HG02571 (cell line): Measurements from ENCODE around the gene SBSN.

Source experiments
- ATAC-seq: cut with Tn5 transposase; IDR thresholded peaks from one replicate; pipeline ENCODE4 v1.9.1; 2021; ENCODE audit warnings: mild to moderate bottlenecking, moderate library complexity; ENCODE audit not compliant: unreplicated experiment

Gene SBSN

GRCh38 chr19:35555301-35556005 lies 27.3 kb upstream of the SBSN start:
- ATAC-seq, result no peak

- ATAC-seq, result no peak
Observed at GRCh38 chr19:35554076-35554475, 26.0 kb upstream of the SBSN start.

- no peak for ATAC-seq
Observed at GRCh38 chr19:35553385-35554000, 25.4 kb upstream of the SBSN start.

GRCh38 chr19:35552534-35553384 lies 24.6 kb upstream of the SBSN start:
- ATAC-seq, result no peak

- no peak for ATAC-seq
Observed at GRCh38 chr19:35551091-35551810, 23.1 kb upstream of the SBSN start.

- no peak for ATAC-seq
Observed at GRCh38 chr19:35549879-35550523, 21.9 kb upstream of the SBSN start.

GRCh38 chr19:35549174-35549788 lies 21.2 kb upstream of the SBSN start:
- no peak for ATAC-seq

GRCh38 chr19:35546532-35546931 lies 18.4 kb upstream of the SBSN start:
- no peak for ATAC-seq

- ATAC-seq, result peak; percentile 32
Observed at GRCh38 chr19:35545855-35546381, 17.8 kb upstream of the SBSN start.

- peak; percentile 66 for ATAC-seq
Observed at GRCh38 chr19:35545001-35545854, 17.1 kb upstream of the SBSN start, which contains the start of gene TMEM147. Gene TMEM147, plus strand, starts transcription at chr19:35545626. Its CDS starts 114 bp downstream, at chr19:35545740.

- no peak for ATAC-seq
Observed at GRCh38 chr19:35544110-35544802, 16.1 kb upstream of the SBSN start.

GRCh38 chr19:35543280-35544109 lies 15.4 kb upstream of the SBSN start:
- ATAC-seq, result no peak

GRCh38 chr19:35542209-35542608 lies 14.1 kb upstream of the SBSN start:
- no peak for ATAC-seq

GRCh38 chr19:35540356-35540927 lies 12.3 kb upstream of the SBSN start:
- ATAC-seq, result no peak

GRCh38 chr19:35539850-35540249 lies 11.7 kb upstream of the SBSN start:
- no peak for ATAC-seq

- ATAC-seq, result no peak
Observed at GRCh38 chr19:35539314-35539713, 11.2 kb upstream of the SBSN start.
